IPS-18c (cell line): ENCODE measurements around the gene P2RX7.
A peak's percentile ranks its signal among the peaks of the same experiment; 100 is the strongest.

Experiments used
- H3K4me3 ChIP-seq: 2 replicates; pipeline ENCODE4 v1.7.0; 2013; ENCODE audit warnings: low read depth, mild to moderate bottlenecking, low read length, moderate library complexity; ENCODE audit not compliant: insufficient read depth
- H3K9me3 ChIP-seq: one replicate; pipeline ENCODE4 v1.6.1; 2013; ENCODE audit warnings: mild to moderate bottlenecking, low read length, moderate library complexity; ENCODE audit not compliant: control insufficient read depth, insufficient read depth

P2RX7 gene

DNA sequence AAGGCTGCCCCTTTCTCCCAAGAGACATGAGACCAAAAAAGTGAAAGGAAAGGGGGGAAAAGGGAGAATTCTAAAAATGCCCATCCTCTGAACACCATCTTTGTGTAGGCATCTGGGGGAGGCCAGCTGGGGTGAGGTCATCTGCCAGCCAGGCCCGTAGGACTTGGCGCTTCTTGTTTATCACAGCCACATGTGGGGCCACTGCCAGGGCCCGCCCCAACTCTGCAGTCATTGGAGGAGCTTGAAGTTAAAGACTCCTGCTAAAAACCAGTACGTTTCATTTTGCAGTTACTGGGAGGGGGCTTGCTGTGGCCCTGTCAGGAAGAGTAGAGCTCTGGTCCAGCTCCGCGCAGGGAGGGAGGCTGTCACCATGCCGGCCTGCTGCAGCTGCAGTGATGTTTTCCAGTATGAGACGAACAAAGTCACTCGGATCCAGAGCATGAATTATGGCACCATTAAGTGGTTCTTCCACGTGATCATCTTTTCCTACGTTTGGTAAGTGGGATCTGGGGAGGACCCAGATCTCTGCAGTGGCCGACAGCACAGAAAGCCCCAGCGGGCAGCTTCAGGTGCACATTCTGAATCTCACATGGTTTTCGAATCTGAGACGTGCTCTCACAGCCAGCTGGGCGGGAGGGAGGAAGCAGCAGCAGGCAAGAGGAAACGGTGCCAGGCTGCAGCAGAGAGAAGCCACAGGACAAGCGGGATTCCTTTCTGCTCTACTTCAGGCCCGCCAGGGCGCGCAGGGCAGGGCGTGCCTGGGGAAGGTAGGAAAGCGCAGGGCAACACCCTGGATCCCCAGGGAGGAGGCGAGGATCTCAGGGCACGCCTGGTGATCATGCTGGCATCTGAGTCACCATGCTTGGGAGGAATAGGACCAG lies at the start of gene P2RX7:
Gene P2RX7, plus strand, starts transcription at position 276 of the 881 bp plus-strand sequence. Its CDS starts 95 bp downstream, at position 371.
- Histone ChIP-seq H3K9me3 (no peaks in the 10 kb centered on the region), H3K4me3 (peak within 1 kb of the TSS; percentile 41)

DNA sequence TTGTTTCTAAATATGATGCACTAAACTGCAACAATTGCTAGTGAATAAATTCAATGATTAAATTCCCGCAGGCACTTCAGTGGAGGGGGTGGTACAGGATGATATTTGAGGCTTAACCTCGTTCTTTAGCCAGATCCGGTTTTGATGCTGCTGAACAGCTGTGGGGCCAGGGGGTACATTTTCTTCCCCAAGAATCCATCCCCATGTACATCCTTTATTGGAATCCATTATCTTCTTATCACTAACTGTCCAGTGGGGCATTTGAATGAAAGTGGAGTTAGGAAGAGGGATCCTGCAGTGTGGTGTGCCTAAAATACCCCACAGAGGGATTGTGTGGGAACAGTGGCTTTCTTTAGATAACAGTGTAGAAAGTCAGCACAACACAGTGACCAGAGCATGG lies 48.4 kb upstream of the P2RX7 start:
- H3K9me3 ChIP-seq, result peaks cover 2% of the 10 kb centered on the region
- H3K4me3 ChIP-seq, result no peak overlapping the region

DNA sequence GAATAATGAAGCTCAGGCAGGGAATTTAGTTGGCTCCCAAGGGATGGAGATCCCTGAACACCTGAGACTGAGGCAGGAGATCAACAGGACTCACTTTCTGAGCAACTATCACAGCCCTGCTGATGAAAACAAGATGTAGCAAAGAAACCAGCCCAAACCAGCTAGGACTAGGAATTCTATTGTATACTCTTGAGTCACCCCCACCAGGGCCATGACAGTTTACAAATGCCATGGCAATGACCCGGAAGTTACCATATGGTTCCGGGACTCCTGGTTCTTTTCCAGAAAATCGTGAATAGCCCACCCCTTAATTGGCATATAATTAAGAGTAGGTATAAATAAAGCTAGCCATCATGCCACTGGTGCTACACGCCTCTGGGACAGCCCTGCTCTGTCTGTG lies 47.6 kb upstream of the P2RX7 start:
- no peak overlapping the region for H3K4me3 ChIP-seq
- no peaks in the 10 kb centered on the region for H3K9me3 ChIP-seq

DNA sequence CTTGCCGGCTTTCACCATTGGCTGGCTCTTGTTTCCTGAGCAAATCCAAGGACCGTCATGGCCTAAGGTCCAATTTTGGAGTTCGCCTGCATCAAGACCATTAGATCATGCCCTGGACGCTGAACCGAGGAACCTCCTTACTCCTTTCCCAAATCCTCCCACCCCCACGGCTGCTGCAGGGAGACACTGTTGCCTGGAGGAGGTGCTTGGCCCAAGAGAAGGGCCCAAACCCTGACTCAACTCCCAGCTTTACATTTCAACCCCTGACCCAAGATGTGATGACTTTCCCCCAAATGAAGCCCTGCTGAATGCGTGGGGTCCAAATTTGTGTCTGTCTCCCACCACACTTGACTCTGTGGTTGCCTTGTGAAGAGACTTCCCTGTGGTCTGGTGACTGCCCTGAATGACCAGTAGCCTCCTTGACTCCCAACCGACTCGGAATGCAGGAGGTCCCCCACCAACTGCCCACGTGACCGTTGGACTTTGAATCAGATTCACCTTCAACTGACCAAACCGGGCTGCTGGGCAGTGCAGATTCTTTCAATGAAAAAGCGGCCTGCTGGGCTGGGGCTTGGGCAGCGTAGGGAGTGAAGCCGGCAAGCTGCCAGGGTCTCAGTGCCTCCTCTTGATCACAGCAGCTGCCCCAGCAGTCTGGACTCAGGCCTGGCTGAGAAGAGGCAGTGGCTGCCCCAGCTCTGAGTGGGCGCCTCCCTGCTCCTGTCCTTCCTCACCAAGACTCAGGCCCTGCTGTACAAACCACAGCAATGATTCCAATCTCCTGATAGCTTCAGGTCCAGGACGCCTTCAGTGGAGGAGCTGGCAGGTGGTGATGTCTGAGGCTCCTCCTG lies 46.9 kb upstream of the P2RX7 start:
- H3K9me3 ChIP-seq, result no peaks in the 10 kb centered on the region

DNA sequence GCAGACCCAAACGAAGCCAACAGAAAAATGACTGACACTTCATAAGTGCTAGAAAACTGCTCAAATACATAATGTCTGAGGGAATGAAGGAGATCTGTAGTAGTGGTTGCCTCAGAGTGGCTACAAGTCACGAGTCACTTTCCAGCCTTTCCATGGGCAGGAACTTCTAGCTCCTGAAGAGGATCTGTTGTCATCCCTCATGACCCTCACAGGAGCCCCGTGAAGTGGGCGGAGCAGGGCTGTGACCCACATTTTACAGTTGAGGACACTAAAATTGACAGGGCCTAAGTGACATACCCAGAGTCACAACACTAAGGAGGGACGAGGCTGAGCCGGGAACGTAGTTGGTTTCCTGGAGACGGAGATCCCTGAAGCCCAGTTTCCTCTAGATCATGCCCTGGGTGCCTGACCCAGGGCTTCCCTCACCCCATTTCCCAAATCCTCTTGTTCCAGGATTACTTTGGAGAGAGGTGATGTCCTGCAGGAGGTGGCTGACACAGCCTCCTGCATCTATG lies 45.8 kb upstream of the P2RX7 start:
- no peak overlapping the region for H3K4me3 ChIP-seq
- no peaks in the 10 kb centered on the region for H3K9me3 ChIP-seq

More for the DNA sequence above, 46.9 kb upstream of the P2RX7 start:
- H3K4me3 ChIP-seq, result no peak overlapping the region

DNA sequence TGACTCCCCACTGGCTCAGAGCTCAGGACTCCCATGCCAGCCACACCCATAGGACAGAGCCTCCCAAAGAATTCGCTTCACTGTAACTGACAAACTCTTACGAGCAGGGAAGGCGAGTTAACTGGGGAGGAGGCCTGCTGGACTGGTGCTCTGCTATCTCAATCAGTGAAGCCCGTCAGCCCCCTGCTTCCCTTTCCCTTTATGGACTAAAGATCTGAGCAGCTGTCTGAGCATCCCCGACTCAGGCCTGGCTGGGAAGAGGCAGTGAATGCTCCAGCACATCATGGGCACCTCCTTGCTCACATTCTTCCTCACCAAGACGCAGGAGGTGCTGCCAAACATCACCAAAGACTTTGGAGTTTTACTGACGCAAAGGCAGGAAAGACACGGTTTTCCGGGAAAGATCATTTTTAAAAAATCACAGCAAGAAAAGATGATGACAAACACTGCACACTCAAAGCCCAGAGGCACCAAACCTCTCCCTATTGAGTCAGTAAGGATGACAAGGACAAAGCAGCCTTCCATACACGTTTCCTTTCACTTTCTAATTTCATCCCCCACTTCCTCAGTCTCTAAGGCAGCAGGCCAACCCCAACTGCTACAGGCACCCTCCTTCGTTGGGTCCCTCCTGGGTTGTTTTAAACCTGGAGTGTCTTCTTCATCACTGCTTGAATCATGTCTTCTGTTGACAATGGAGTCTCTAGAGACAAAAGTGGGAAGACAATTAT lies 45.0 kb upstream of the P2RX7 start:
- H3K4me3 ChIP-seq, result no peak overlapping the region
- no peaks in the 10 kb centered on the region for H3K9me3 ChIP-seq

DNA sequence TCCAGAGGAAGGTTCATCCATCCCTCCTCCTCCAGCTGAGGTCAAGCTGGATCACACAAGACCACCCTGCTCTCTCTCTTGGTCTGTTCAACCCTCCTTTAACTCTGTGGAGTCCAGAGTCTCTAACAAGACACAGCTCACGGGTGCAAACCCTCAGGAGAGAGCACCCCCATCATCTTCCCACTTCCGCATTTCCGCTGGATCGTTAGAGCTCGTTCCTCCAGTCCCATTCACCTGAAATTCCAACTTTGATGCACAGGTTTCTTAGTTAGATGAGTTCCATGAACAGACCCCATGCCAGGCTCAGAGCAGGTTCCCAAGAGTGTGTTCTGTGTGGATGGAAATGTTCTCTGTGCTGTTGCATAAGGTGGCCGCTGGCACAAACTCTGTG lies 44.5 kb upstream of the P2RX7 start:
- Histone ChIP-seq H3K9me3 (no peaks in the 10 kb centered on the region), H3K4me3 (no peak overlapping the region)

DNA sequence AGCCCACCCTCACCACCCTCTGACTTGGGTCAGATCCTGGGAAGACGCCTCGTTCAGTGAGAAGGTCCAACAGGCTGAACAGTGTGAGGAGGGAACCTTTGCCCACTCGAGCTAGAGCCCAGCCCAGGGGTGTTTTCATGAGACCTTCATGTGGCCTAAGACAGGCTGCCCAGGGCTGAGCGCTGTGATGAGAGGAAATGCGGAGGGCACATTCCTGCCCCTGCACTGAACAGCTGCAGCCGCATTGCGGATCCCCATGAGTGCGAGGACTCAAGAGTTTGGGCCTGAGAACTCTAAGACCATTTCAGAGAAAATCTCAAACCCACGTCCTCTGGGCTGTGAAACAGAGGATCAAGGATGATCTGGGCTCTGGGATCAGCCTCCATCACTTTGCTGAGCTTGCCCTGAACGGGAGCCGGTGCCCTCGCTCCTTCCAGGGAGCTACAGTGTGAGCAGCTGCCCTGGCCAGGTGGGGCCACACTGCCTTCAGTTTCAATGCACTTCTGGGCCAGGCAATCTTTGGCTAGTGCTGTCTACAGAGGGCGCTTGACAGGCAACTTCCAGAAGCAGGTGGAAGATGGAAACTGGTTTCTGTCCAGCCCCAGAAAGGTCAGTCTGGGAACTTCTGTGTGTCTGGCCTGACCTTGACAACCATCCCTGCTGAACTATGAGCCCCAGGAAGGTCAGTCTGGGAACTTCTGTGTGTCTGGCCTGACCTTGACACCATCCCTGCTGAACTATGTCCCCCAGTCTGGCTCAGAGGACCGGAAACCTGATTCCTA lies 43.5 kb upstream of the P2RX7 start:
- H3K4me3 ChIP-seq, result no peak overlapping the region
- no peaks in the 10 kb centered on the region for H3K9me3 ChIP-seq

DNA sequence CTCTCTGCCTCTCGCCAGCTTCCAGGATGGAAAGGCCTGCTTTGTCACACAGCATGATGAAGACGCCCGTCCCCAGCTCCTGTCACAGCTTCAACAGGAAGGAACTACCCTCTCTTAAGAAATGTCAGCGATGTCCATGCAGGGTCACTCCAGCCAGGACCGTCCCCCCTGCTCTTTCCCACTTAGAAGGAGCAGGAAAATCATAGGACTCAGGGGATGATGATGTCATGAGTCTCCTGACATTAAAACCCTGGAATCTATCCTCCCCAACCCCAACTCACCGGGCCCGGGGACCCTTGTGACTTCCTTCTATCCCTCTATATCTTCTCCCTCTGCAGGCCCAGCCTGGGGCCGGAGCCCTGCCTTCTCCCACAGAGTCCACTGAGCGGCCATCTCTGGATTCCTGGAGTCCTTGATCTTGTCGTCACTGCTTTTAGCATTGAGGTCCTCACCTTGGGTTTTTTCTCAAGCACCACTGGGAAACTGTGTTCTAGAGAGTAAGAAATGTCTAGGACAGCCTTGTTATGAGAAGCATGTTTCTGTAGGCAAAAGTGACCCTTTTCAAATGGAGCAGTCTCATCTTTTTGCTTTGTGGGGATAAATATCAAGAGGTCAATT lies 42.8 kb upstream of the P2RX7 start:
- no peak overlapping the region for H3K4me3 ChIP-seq

DNA sequence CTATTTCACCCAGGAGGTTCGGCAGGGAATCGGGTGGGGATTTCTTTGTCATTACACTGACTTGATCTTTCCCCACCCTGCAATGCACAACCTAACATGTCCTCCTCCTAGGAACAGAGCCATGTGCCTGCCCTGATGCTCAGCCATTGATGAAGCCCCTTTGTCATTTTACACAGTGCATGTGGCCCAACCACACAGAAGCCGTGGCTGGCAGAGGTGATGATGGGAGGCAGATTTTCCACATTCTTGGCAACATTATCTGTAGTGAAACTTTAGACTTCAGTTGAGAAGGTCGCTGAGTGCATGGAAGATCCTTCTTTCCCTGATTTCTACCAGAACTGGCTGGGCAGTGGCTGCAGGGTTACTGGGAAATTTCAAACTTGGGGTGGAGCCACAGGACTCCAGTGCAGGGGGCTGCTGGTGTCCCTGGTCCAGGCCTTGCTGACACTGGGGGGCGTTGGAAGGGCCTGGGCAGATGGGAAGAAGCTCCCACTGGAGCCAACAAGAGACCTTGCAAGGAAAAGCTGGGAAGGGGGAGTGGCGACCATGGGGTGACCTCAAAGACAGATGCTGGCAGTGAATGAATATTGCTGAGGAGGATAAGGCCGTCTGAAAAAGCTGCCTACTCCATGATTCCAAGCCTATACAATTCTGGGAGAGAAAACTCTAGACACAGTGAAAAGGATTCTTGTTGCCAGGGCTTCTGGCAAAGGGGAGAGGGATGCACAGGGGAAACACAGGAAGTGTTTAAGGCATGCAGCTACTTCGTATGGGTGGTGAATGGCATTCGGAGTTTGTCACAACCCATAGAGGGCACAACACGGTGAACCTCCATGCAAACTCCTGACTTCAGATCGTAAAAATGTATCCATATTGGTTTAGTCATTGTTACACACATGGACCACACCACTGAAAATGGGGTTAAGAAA lies 41.8 kb upstream of the P2RX7 start:
- H3K9me3 ChIP-seq, result no peaks in the 10 kb centered on the region
- no peak overlapping the region for H3K4me3 ChIP-seq

More for the DNA sequence above, 42.8 kb upstream of the P2RX7 start:
- no peaks in the 10 kb centered on the region for H3K9me3 ChIP-seq

DNA sequence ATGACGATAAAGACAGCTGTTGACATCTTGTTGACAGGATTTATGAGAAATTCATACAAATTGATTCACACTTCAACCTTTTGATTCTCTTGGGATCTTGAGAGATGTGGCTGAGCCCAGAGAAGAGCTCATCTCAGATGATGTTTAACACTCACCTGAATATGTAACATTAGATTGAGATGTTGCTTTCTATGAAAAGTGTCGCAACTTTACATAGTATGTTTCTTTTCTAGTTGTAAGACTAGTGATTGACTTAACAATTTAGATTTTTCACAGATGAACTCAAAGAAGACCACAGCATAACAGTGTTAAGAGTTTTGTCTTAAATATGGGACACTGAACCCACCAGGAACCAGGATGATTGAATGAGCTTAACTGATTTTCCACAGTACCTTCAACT lies 40.6 kb upstream of the P2RX7 start:
- no peak overlapping the region for H3K4me3 ChIP-seq
- no peaks in the 10 kb centered on the region for H3K9me3 ChIP-seq

DNA sequence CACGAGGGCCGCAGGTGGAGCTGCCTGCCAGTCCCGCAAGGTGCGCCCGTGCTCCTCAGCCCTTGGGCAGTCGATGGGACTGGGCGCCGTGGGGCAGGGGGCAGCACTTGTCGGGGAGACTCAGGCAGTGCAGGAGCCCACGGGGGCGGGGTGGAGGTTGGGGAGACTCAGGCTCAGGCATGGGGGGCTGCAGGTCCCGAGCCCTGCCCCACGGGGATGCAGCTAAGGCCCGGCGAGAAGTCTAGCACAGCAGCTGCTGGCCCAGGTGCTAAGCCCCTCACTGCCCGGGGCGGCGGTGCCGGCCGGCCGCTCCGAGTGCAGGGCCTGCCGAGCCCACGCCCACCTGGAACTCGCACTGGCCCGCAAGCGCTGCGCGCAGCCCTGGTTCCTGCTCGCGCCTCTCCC lies 39.2 kb upstream of the P2RX7 start:
- H3K9me3 ChIP-seq, result no peaks in the 10 kb centered on the region
- H3K4me3 ChIP-seq, result no peak overlapping the region

DNA sequence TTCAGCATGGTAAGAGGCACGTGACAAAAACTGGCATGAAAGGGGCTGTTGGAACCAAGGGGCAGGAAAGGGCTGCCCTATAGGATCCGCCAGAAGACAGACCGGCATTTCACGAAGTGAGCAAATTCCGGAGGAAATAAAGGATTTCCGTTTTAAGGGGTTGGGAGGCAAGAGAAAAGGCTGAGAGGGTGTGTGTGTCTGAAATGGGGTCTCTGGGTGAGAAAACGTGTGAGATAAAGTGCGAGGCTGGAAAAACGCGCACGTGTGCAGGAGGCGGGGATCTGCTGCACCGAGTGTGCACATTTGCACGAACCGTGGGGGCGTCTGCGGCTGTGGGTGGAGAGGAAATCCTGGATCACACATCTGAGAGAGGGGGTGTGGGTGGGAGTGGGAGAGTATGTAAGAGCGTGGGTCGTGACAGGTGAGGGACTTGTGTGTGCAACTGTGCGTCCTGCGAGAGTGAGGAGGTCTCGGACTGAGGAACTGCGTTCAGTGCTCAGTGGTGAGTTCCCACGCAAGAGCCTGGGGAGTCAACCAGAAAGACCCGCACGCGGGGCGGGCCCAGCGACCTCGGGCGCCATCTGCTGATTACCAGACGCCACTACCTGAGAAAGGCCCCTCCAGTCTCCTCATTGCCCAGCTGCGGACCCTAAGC lies 37.0 kb upstream of the P2RX7 start:
- Histone ChIP-seq H3K9me3 (no peaks in the 10 kb centered on the region), H3K4me3 (peak overlapping the region; percentile 34; the same call in 1 of the 2 replicates)

DNA sequence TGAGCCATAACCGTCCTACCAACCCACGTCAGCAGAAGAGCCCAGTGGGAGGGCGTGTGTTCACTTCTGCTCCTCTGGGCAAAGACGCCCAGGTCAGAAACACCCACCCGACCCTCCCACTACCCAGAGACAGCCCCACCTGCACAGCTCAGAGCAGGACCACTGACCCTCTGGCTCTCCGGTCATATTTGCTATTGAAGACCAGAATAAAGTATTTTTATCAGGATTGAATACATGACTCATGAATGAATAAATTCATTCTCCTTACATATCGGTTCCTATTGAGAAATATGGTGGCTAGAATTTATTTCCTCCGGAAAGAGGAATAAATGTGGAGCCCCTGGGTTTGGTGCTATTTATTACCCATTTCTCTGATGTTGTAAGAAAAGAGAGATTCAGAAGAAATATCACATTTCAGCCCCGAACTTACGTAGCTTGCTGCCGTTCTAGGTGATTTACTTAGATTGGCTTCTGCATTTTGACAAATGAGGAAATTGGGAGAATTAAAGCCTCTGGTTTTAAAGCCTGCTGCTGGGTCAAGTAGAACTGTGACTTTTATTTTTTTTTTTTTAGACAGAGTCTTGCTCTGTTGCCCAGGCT lies 36.4 kb upstream of the P2RX7 start:
- Histone ChIP-seq H3K9me3 (no peaks in the 10 kb centered on the region), H3K4me3 (no peak overlapping the region)

DNA sequence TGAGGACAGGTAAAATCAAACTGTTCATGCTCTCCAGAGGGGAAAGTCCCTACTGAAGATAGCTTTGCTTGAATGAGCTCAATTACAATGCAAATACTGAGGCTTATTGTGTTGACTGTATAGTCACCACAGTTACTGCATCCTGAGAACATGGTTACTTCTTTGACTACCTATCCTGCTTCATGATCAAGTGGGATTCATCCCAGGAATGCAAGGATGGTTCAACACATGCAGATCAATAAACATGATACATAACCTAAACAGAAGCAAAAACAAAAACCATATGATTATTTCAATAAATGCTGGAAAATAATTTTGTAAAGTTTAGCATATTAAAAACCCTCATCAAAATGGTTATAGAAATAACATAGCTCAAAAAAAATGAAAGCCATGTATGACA lies 32.9 kb upstream of the P2RX7 start:
- Histone ChIP-seq H3K4me3 (no peak overlapping the region), H3K9me3 (no peaks in the 10 kb centered on the region)
